HL-60 (cell line): Measurements from ENCODE around the gene RETREG3.

Experiments
- CTCF ChIP-seq: IDR thresholded peaks from one replicate; pipeline ENCODE4 v1.5.1; 2011; ENCODE audit warnings: low read length, control low read depth, inconsistent platforms; ENCODE audit not compliant: insufficient read depth
- POLR2AphosphoS5 ChIP-seq: IDR thresholded peaks from 2 replicates; pipeline ENCODE4 v1.6.1; 2012; ENCODE audit warnings: low read depth
- REST ChIP-seq: IDR thresholded peaks from 2 replicates; pipeline ENCODE4 v1.6.1; 2012; ENCODE audit warnings: low read depth; ENCODE audit not compliant: insufficient replicate concordance

GRCh38 chr17:42547001-42547461, 62.1 kb downstream of the RETREG3 start:
- TF ChIP-seq CTCF (no peak), POLR2AphosphoS5 (no peak), REST (no peak)
